ENCODE measurements around the gene KSR1.

DNA sequence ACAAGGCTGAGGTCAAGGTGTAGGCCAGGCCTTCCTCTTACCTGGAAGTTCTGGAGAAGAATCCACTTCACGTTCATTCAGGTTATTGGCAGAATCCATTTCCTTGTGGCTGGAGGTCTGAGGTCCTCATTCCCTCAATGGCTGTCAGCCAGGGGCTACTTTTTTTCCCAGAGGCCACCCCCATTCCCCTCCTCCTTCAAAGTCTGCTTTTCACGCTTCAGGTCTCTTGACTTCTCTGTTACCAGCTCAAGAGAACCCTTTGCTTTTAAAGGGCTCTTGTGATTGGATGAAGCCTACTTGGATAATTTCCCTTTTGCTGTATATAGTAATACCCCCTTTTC, 119.6 kb downstream of the KSR1 start:
- TF ChIP-seq TAF1 (IDR thresholded peaks at IDR 0.05; ENCODE audit: low read depth): no peak
- TF ChIP-seq, protein P1, sequence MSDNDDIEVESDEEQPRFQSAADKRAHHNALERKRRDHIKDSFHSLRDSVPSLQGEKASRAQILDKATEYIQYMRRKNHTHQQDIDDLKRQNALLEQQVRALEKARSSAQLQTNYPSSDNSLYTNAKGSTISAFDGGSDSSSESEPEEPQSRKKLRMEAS (IDR thresholded peaks at IDR 0.05): no peak
- TF ChIP-seq RAD21 (IDR thresholded peaks at IDR 0.05; ENCODE audit: low read depth): no peak
- no peak for TF ChIP-seq CEBPB (IDR thresholded peaks at IDR 0.05)
- TF ChIP-seq YY1 (IDR thresholded peaks at IDR 0.05; ENCODE audit: low read depth): no peak
- TF ChIP-seq EP300 (IDR thresholded peaks at IDR 0.05; ENCODE audit: borderline replicate concordance): no peak
- no peak for TF ChIP-seq TCF12 (IDR thresholded peaks at IDR 0.05; ENCODE audit: low read depth)
